Mononuclear cell (primary cell): ENCODE results near the gene FOXO1. TPM values are rescaled to one million over a fixed set of nuclear protein-coding genes. Genes with fewer than 3 reads are reported as not detected.

Source experiments
- H3K27me3 ChIP-seq: 2 replicates; pipeline ENCODE4 v1.6.0; 2011; ENCODE audit warnings: low read length, control low read depth; ENCODE audit not compliant: insufficient read depth
- H3K4me1 ChIP-seq: 2 replicates; pipeline ENCODE4 v1.5.1; 2011; ENCODE audit warnings: mild to moderate bottlenecking, low read length, control low read depth; ENCODE audit not compliant: insufficient read depth
- H3K4me3 ChIP-seq: 2 replicates; pipeline ENCODE4 v1.5.1; 2011; ENCODE audit warnings: mild to moderate bottlenecking, low read length, moderate library complexity
- H3K9me3 ChIP-seq: 2 replicates; pipeline ENCODE4 v1.5.1; 2011; ENCODE audit warnings: low read depth, mild to moderate bottlenecking, control low read depth, low read length
- total RNA-seq: library from RNA; depleted of rRNA; stranded (reverse); fragments of >200 nt; gene quantifications from one replicate; pipeline ENCODE4 v1.2.3, GENCODE V29; 2012

FOXO1 gene
- total RNA-seq, 1 donor: 80.6 TPM

DNA sequence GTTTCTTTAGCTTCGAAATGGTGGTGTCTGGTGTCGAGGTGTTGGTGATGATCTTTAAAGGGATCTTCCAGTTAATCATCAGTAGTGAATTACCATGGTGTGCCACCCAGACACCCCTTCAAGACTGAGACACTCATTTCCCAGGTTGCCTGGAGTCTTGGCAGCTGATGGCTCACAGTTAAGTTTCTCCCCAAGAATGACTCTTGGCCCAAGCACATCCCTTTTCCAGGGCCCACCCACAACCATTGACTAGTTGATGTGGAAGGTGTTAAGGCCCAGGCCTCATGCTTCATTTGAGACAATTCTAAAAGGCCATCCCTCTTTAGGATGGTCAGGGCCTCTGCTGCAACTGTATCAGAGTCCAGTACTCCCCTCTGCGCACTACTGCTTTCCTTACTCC is 145.5 kb downstream of the FOXO1 start:
- no peak overlapping the region for H3K4me3 ChIP-seq
- H3K4me1 ChIP-seq: peaks cover 10% of the 10 kb centered on the region
- no peaks in the 10 kb centered on the region for H3K9me3 ChIP-seq
- H3K27me3 ChIP-seq: no peaks in the 10 kb centered on the region

- Histone ChIP-seq H3K4me3 (no peak overlapping the region), H3K27me3 (no peaks in the 10 kb centered on the region), H3K4me1 (peaks cover 10% of the 10 kb centered on the region), H3K9me3 (no peaks in the 10 kb centered on the region)
Observed at GRCh38 chr13:40519637-40520036, 146.8 kb downstream of the FOXO1 start.

GRCh38 chr13:40518481-40518882 is 148.0 kb downstream of the FOXO1 start:
- Histone ChIP-seq H3K9me3 (no peaks in the 10 kb centered on the region), H3K4me1 (peaks cover 10% of the 10 kb centered on the region), H3K4me3 (no peak overlapping the region), H3K27me3 (no peaks in the 10 kb centered on the region)

DNA sequence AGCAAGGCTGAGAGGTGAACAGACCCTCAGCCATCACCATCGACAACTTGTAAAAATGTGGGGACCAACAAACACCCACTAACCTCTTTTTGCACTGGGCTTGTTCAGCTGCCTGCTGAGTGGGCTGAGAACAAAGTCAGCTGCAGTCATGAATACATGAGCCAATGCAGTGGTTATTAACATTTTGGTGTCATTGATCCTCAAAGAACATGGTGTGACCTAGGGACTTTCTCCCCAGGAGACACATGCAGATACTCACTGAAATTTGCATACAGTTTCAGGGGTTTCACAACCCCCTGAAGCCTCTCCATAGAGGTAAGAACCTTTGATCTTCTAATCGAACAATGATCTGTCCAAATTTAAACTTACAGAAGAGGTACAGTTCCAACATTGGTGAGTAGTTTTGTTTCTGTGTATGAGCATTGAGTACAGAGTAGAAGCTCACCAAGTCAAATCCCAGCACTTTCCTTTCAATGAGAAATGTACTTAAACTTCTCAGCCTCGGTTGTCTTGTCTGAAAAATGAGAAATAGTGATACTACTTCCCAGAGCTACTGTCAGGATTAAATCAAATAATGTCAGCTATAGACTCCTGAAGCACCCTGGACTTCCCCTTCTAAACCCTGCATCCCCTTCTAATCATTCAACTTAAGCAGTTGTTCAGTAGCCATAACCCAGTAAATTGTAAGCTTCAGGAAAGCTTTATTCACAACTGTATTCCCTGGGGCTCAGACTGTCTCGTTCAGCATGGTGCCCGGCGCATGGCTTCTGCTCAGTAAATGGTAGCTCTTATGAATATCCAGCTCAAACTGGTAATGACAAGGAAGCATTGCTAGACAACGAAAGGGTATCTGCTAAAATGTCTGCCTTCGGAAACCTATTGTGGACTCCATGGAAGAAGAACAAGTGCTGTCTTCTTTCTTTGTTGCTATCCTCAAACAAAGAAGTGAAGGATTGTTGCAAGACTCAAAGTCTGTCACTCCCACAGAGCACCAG is 148.7 kb downstream of the FOXO1 start:
- Histone ChIP-seq H3K9me3 (no peaks in the 10 kb centered on the region), H3K4me3 (no peak overlapping the region), H3K27me3 (no peaks in the 10 kb centered on the region), H3K4me1 (peaks cover 10% of the 10 kb centered on the region)

GRCh38 chr13:40515702-40516101 is 150.7 kb downstream of the FOXO1 start:
- Histone ChIP-seq H3K27me3 (no peaks in the 10 kb centered on the region), H3K9me3 (no peaks in the 10 kb centered on the region), H3K4me1 (peaks cover 10% of the 10 kb centered on the region), H3K4me3 (no peak overlapping the region)

DNA sequence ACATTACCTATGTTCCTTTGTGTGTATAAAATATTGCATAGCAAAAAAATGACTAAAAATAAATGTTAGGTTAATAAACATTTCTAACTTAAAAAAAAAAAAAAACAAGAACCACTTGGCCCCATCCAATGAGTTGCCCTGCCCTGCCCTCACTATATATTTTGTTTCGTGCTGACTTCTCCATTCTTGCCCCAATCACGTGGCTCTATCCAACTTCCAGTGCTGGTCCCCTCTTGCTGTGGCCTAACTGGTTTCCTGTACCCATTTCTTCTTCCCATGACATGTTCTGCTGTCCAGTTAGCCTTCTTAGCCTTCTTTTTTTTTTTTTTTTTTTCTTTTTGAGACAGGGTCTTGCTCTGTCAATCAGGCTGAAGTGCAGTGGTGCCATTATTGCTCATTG is 151.6 kb downstream of the FOXO1 start:
- H3K27me3 ChIP-seq: no peaks in the 10 kb centered on the region
- H3K4me1 ChIP-seq: peaks cover 10% of the 10 kb centered on the region
- H3K9me3 ChIP-seq: no peaks in the 10 kb centered on the region
- H3K4me3 ChIP-seq: no peak overlapping the region

DNA sequence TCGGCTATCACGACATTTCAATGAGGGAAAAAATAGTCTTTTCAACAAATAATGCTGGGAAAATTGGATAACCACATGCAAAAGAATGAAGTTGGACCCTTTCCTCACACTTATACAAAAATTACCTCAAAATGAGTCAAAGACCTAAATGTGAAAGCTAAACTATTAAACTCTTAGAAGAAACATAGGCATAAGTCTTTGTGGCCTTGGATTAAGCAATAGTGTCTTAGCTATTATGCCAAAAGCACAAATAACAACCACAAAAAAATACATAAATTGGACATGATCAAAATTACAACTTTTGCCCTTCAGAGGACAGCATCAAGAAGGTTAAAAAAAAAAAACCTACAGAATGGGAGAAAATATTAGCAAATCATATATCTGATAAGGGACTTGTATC is 156.6 kb downstream of the FOXO1 start:
- no peak overlapping the region for H3K4me3 ChIP-seq
- H3K9me3 ChIP-seq: no peaks in the 10 kb centered on the region
- peaks cover 10% of the 10 kb centered on the region for H3K4me1 ChIP-seq
- no peaks in the 10 kb centered on the region for H3K27me3 ChIP-seq

DNA sequence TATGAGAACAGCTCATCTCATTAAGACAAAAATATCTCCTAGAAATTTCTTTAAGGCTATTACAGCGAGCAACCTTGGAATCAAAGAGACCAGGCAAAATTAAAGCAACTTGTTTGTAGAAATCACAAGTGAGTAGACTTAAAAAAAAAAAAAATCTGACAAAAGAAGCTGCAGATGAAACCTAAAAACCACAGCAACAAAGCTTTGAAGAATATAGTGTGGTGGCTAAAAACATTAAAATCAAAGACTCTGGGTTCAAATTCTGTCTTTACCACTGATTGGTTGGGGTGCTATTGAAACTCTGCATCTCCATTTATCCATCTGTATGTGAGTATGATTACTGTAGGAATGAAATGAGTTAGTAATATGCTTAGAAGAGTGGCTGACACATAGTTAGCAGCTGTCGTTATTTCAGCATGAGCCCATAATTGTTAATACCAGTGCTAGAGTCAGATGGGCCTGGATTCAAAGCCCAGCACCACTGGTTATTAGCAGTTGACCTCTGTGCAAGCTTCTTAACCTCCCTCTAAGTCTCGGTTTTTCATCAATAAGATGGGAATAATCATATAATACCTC is 157.6 kb downstream of the FOXO1 start:
- H3K27me3 ChIP-seq: no peaks in the 10 kb centered on the region
- H3K4me3 ChIP-seq: no peak overlapping the region
- no peaks in the 10 kb centered on the region for H3K9me3 ChIP-seq
- peaks cover 10% of the 10 kb centered on the region for H3K4me1 ChIP-seq

- peaks cover 10% of the 10 kb centered on the region for H3K4me1 ChIP-seq
- no peak overlapping the region for H3K4me3 ChIP-seq
- no peaks in the 10 kb centered on the region for H3K27me3 ChIP-seq
- no peaks in the 10 kb centered on the region for H3K9me3 ChIP-seq
Observed at GRCh38 chr13:40508127-40508526, 158.3 kb downstream of the FOXO1 start.

- H3K4me3 ChIP-seq: no peak overlapping the region
- no peaks in the 10 kb centered on the region for H3K27me3 ChIP-seq
- peaks cover 10% of the 10 kb centered on the region for H3K4me1 ChIP-seq
- no peaks in the 10 kb centered on the region for H3K9me3 ChIP-seq
Observed at GRCh38 chr13:40506592-40507446, 159.6 kb downstream of the FOXO1 start.

Other genes starting within 250 kb of the FOXO1 start
- 9.6 TPM for gene MRPS31, start 104.5 kb upstream of the FOXO1 start, total RNA-seq
- 7.0 TPM for gene SLC25A15, start 123.0 kb upstream of the FOXO1 start, total RNA-seq